Keratinocyte (primary cell): ENCODE data around the gene SIX5. TPM values are rescaled to one million over a fixed set of nuclear protein-coding genes. Genes with fewer than 3 reads are reported as not detected.

Source experiments
- DNase-seq: peaks from one replicate; pipeline ENCODE4 v3.0.0-alpha.2; 2011; ENCODE audit warnings: low read depth, missing footprints, low spot score
- FAIRE-seq: peaks from 2 replicates; lab custom pipeline; 2011; peaks lifted over from hg19 to GRCh38; lab: Jason Lieb, UNC
- H2AFZ ChIP-seq: 2 replicates; pipeline ENCODE4 v1.6.0; 2012; ENCODE audit warnings: low read length, control low read depth, inconsistent platforms; ENCODE audit not compliant: control insufficient read depth
- H3K27ac ChIP-seq: 2 replicates; pipeline ENCODE4 v1.5.1; 2011; ENCODE audit warnings: low read length; ENCODE audit not compliant: control insufficient read depth, insufficient read depth
- H3K27me3 ChIP-seq: 3 replicates; pipeline ENCODE4 v1.6.0; 2011; ENCODE audit warnings: low read length; ENCODE audit not compliant: control insufficient read depth, insufficient read depth; ENCODE audit errors: extremely low read depth
- H3K36me3 ChIP-seq, 2 experiments: 2 replicates in 1 of 2; 3 replicates in 1 of 2; pipeline ENCODE4 v1.5.1; 2011; ENCODE audit warnings: low read length in 2 of 2, mild to moderate bottlenecking in 1 of 2; ENCODE audit not compliant: control insufficient read depth in 2 of 2, insufficient read depth in 2 of 2; ENCODE audit errors: extremely low read depth in 1 of 2
- H3K4me1 ChIP-seq: 3 replicates; pipeline ENCODE4 v1.5.1; 2011; ENCODE audit warnings: low read length; ENCODE audit not compliant: control insufficient read depth, insufficient read depth; ENCODE audit errors: extremely low read depth
- H3K4me2 ChIP-seq: 3 replicates; pipeline ENCODE4 v1.6.0; 2011; ENCODE audit warnings: low read depth, low read length; ENCODE audit not compliant: control insufficient read depth, insufficient read depth; ENCODE audit errors: extremely low read depth
- H3K4me3 ChIP-seq, 3 experiments: fragments of 200-600 bp in 1 of 3; sonication (generic) in 1 of 3; 2 replicates in 2 of 3; 3 replicates in 1 of 3; pipeline ENCODE4 v1.5.1; 2011 to 2016; ENCODE audit warnings: low read length in 3 of 3, mild to moderate bottlenecking in 3 of 3, control low read depth in 2 of 3, inconsistent platforms in 1 of 3, low read depth in 1 of 3, mixed read lengths in 1 of 3, mixed run types in 1 of 3, moderate library complexity in 1 of 3; ENCODE audit not compliant: control insufficient read depth in 2 of 3, insufficient read depth in 2 of 3; ENCODE audit errors: extremely low read depth in 1 of 3
- H3K79me2 ChIP-seq: 2 replicates; pipeline ENCODE4 v1.6.0; 2012; ENCODE audit warnings: low read length; ENCODE audit not compliant: control insufficient read depth, insufficient read depth
- H3K9ac ChIP-seq: 3 replicates; pipeline ENCODE4 v1.6.0; 2011; ENCODE audit warnings: low read length; ENCODE audit not compliant: control insufficient read depth, insufficient read depth; ENCODE audit errors: extremely low read depth
- H3K9me1 ChIP-seq: 3 replicates; pipeline ENCODE4 v1.6.0; 2011; ENCODE audit warnings: low read length; ENCODE audit not compliant: control insufficient read depth, insufficient read depth; ENCODE audit errors: extremely low read depth
- H3K9me3 ChIP-seq: 2 replicates; pipeline ENCODE4 v1.5.1; 2012; ENCODE audit warnings: low read depth, low read length; ENCODE audit not compliant: control insufficient read depth
- H4K20me1 ChIP-seq: 3 replicates; pipeline ENCODE4 v1.6.0; 2011; ENCODE audit warnings: low read length; ENCODE audit not compliant: control insufficient read depth, insufficient read depth; ENCODE audit errors: extremely low read depth
- CTCF ChIP-seq, 3 experiments: IDR thresholded peaks in 1 of 3; conservative IDR thresholded peaks in 1 of 3; optimal IDR thresholded peaks in 1 of 3; 2 replicates in 2 of 3; 3 replicates in 1 of 3; pipeline versions ENCODE3 to v1.5.1; 2011; ENCODE audit warnings: low read length in 3 of 3, mild to moderate bottlenecking in 3 of 3, moderate library complexity in 2 of 3, control low read depth in 1 of 3, inconsistent platforms in 1 of 3; ENCODE audit not compliant: insufficient read depth in 2 of 3; ENCODE audit errors: extremely low read depth in 1 of 3
- EZH2 ChIP-seq: IDR thresholded peaks from one replicate; pipeline ENCODE4 v1.6.1; 2012; ENCODE audit warnings: inconsistent platforms, mild to moderate bottlenecking, low read length, moderate library complexity
- dilution Hi-C: fragments of 300-500 bp; cut with MboI; formaldehyde crosslinking; loops from one replicate; pipeline ENCODE4 v1.7.0; 2020; ENCODE audit warnings: low sequenced_read_pairs; ENCODE audit not compliant: extremely low pct_ligation_motif_present
- polyA plus RNA-seq, 5 experiments: library from polyadenylated mRNA; depleted of rRNA in 3 of 5; stranded (reverse) in 3 of 5; stranded (forward) in 1 of 5; unstranded in 1 of 5; fragments of >200 nt; gene quantifications; 1 replicate in 1 of 5; 2 replicates in 3 of 5; 3 replicates in 1 of 5; pipeline versions ENCODE4 v1.2.1 to v1.2.3, GENCODE V29; 2011 to 2012; ENCODE audit warnings: missing spikeins in 2 of 5, low read depth in 1 of 5, low replicate concordance in 1 of 5

The SIX5 gene
- polyA plus RNA-seq, 1 donor (not counting 4 experiments of a cell fraction or from before 2014, with no cell fraction given): 1.3 TPM

- H3K4me3 ChIP-seq: no peak overlapping the region
- no peaks in the 10 kb centered on the region for H3K9me1 ChIP-seq
- H3K27ac ChIP-seq: no peak overlapping the region
- H3K27me3 ChIP-seq: no peaks in the 10 kb centered on the region
- no peaks in the 10 kb centered on the region for H3K9me3 ChIP-seq
- H3K79me2 ChIP-seq: no peaks in the 10 kb centered on the region
- FAIRE-seq (no peak), DNase-seq (no peak)
- no peaks in the 10 kb centered on the region for H3K36me3 ChIP-seq
- peaks cover 10% of the 10 kb centered on the region for H3K4me1 ChIP-seq
- no peak overlapping the region for H2AFZ ChIP-seq
- no peak for TF ChIP-seq CTCF (optimal IDR thresholded peaks at IDR 0.05 in 1 of 3, IDR thresholded peaks at IDR 0.05 in 1 of 3, conservative IDR thresholded peaks at IDR 0.05 in 1 of 3; ENCODE audit: extremely low read depth in 1 of 3, insufficient read depth in 2 of 3, low read length in 3 of 3)
- no peak for TF ChIP-seq EZH2
- H4K20me1 ChIP-seq: no peaks in the 10 kb centered on the region
- H3K4me2 ChIP-seq: no peak overlapping the region
- dilution Hi-C loops: no loop called here
- no peak overlapping the region for H3K9ac ChIP-seq
Observed at GRCh38 chr19:45764475-45764874, 4.6 kb downstream of the SIX5 start.

GRCh38 chr19:45763691-45764294 lies 5.3 kb downstream of the SIX5 start:
- Histone ChIP-seq H3K79me2 (no peaks in the 10 kb centered on the region), H3K9me1 (no peaks in the 10 kb centered on the region), H3K27me3 (no peaks in the 10 kb centered on the region), H2AFZ (no peak overlapping the region), H3K9ac (no peak overlapping the region), H3K36me3 (no peaks in the 10 kb centered on the region), H3K4me1 (peaks cover 10% of the 10 kb centered on the region), H3K9me3 (no peaks in the 10 kb centered on the region), H4K20me1 (no peaks in the 10 kb centered on the region), H3K27ac (no peak overlapping the region), H3K4me3 (no peak overlapping the region), H3K4me2 (no peak overlapping the region)
- DNase-seq (no peak), FAIRE-seq (no peak)
- no peak for TF ChIP-seq CTCF (optimal IDR thresholded peaks at IDR 0.05 in 1 of 3, IDR thresholded peaks at IDR 0.05 in 1 of 3, conservative IDR thresholded peaks at IDR 0.05 in 1 of 3; ENCODE audit: extremely low read depth in 1 of 3, insufficient read depth in 2 of 3, low read length in 3 of 3)
- no peak for TF ChIP-seq EZH2
- dilution Hi-C loops: no loop called here
